HG02678 (cell line): ENCODE results near the gene NPHP4.
"Not testable (repeated sequence)": the region's sequence is repeated elsewhere in the genome, so short reads cannot be mapped to it uniquely, and the experiment has no call there.

Source experiments
- ATAC-seq: cut with Tn5 transposase; IDR thresholded peaks from one replicate; pipeline ENCODE4 v1.9.1; 2021; ENCODE audit warnings: mild to moderate bottlenecking, moderate library complexity; ENCODE audit not compliant: unreplicated experiment

Gene NPHP4

DNA sequence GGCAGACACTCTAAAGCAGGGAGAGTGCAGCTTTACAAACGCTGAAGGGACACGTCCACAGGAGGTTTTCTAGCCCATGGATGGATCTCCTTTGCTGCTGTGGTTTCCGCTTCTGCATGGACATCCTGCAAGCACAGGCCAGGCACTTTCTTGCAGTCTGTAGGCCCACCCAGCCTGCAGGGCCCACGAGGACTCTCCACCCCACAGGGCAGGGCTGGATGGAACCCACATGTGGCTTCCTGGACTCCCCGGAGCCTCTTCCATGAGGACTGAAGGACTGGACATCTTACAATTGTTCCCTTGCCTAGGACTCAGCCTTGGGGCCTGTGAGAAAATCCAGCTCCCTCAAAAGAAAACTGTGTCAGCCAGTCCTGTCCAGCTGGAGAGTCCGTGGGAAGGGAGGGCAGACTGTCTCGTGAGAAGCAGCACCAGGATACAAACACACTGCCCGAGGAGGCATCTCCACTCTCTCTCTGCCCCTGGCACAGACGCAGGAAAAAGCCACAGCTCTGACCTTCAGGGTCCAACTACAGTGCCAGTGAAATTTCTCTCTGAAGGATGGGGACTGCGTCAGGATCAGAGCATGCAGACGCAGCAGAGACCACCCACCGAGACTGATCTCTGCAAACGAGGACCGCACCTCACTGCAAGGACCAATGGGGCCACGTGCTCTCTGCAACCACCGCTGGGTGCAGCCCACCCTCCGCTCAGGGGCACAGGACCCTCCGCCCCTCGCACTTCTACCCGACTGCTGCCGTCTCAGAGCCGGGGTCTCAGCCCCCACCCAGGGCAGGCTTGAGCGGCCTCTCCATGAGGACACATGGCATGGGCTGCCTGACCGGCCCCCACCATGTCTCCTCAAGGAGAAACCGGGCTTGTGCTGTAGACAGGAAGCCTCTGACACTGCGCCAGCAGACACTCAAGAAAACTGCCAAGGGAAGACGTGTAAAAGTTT lies 130.1 kb downstream of the NPHP4 start:
- no peak for ATAC-seq

DNA sequence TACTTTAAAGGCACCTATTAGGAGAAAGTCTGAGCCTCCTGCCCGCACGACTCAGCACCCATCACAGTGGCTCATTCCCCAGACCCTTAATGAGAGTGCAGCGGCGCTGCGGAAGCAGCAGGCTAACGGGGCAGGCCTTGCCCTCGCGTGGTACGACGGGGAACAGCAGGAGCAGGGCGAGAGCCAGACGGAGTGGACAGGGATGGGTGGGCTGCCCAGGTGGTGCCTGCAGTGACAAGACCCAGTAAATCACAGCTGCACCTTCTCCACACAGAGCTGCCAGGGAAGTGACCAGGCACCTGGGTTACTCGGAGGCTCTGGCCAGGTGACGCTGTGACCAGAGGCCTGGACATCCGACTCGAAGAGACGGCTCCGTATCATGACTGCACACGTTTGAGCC lies 131.9 kb downstream of the NPHP4 start:
- no peak for ATAC-seq

DNA sequence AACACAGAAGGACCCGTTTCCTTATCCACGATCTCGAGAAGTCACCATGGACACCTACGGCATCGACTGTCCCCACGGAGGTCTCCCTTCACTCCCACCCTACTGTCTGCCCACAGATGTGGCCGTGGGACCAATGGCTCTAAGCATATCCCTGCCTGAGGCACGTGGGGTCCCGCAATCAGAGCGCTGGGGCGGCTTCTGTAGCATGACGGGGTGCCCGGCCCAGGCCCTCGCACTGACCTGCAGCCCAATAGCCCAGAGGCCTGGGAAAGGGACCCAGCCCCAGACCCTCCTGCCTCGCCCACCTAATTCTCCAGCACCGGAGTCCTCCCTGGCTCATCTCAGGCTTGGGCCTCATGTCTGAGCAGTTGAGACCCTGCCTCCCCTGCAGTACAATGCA lies 132.5 kb downstream of the NPHP4 start:
- no peak for ATAC-seq

DNA sequence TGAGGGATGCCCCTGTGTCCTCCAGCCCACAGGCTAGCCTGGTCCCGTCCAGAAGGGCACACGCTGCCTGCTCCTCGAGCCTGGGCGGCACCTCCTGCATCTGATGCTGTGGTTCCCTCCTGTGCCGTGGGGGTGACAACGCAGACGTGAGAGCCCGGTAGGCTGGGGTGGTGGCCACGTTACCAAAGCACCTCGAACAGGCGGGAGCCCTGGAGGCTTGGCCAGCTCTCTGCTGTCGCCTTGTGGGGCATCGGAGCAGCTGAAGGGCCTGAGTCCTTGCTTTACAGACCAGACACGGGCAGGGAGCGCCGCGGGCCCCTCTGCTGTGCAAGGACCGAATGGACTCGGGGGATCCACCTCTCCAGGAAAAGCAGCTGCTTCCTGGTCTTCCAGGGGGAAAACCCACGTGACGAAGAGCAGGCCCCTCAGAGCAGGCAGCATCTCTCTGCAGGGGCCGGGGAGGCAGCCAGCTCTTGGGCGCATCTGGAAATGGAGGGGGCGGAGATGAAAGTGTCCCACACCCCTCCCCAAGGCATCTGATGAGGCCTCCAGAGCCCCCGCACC lies 133.3 kb downstream of the NPHP4 start:
- no peak for ATAC-seq

DNA sequence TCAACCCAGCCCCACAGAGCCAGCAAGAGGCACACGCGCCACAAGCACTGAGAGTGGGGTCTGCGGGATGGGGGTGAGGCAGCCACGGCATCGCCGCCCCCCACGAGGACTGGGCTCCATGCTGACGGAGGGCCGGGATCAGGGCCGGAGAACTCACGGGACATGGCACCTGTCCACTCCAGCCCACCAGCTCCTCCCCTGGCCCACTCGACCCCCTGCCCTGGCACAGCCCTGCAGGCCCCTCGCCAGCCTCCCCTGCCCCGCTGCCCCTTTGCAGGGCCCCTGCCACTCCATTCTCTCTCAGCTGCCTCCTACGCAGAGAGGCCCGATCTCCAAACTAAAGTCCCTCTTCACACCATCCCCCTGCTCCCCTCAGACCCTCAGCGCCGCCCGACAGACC lies 134.0 kb downstream of the NPHP4 start:
- ATAC-seq = no peak

GRCh38 chr1:5857508-5858090 lies 134.6 kb downstream of the NPHP4 start:
- no peak for ATAC-seq

- no peak for ATAC-seq
Measured at GRCh38 chr1:5857011-5857410, 135.2 kb downstream of the NPHP4 start.

DNA sequence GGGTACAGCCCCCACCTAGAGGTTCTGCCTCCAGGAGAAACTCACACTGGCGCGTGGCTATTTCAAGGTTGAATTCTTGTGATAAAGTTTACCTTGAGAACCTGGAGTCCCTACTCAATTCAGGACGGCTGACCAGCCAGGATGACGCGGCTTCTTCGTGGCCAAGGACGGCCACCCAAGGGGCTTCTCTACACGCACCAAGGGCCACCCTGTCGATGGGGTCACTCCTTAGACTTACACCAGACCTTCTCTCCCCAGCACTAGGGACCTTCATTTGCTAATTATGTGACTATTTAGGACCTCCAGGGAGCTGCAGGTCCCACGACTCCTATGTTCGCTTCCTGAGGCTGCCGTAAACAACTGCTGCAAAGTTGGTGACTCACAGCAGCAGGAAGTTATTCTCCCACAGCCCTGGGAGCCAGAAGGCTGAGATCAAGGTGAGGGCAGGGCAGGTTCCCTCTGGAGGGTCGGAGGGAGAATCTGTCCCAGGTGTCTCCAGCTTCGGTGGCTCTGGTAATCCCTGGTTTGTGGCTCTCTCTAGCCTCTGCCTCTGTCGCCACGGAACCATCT lies 135.9 kb downstream of the NPHP4 start:
- no peak for ATAC-seq

DNA sequence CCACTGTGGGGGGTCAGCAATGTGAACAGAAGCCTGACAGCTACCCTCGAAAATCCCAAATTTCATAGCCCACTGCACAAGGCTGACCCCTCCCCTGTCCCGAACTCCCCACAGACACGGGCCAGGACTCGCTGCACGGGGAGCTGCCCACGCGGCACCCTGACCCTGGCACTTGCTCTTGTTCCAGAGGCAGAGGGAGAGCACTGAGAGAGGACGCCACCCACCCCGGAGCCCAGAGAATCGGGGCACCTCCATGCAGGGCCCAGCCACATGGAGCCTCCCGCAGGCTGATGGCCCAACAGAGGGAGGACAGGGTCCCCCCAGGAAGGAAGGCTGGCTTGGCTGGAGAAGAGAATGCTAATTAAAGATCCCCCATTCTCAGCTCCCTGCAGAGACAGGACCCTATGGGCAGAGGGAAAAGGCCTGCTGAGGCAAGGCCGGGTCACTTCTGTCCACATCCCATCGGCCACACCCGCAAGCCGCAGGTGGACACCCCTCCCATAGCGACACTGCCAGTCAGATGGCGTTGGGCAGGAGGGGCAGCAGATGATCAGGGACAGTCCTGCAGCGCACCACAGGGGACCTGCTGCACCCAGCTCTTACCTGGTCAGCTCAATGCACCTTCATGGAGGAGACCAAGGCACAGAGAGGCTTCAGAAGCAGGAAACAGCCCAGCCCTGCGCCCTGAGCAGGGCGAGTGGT lies 136.9 kb downstream of the NPHP4 start:
- ATAC-seq = no peak

- ATAC-seq = no peak
Measured at GRCh38 chr1:5854754-5855153, 137.5 kb downstream of the NPHP4 start.

GRCh38 chr1:5853858-5854257 lies 138.4 kb downstream of the NPHP4 start:
- not testable (repeated sequence) for ATAC-seq

GRCh38 chr1:5850503-5850902 lies 141.7 kb downstream of the NPHP4 start:
- ATAC-seq = no peak

DNA sequence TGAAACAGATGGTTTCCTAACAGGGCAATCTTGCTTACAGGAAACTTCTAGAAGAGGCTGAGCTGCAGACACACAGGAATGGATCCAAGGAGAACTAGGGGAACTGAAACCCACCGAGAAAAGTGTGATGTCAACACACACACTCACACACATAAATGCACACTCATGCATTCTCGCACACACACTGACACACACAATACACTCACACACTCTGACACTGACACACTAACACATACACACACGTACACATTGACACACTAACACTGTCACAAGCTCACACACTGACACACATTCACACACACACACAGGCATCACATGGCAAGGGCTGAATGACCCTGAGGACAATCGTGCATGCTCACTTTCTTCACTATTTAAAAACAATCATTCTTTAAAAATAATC lies 142.7 kb downstream of the NPHP4 start:
- ATAC-seq = no peak

GRCh38 chr1:5847013-5847659 lies 145.1 kb downstream of the NPHP4 start:
- ATAC-seq = no peak

DNA sequence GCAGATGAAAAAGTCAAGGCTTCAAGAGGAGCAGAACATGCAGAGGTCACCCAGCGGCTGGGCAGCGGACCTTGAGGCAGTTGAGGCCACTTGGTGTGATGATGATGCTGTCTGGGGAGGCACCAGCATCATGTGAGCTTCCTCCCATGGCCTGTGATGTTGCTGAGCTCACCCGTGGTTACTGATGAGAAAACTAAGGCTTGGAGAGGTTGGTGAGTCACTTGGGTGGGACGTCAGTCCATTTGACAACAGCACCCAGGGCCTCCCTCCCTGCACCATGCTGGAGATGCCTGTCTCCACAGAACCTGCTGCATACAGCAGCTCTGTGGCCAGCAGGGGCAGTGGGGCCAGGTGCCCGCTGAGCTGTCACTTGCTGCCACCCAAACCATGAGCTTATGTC lies 146.8 kb downstream of the NPHP4 start:
- ATAC-seq = no peak

DNA sequence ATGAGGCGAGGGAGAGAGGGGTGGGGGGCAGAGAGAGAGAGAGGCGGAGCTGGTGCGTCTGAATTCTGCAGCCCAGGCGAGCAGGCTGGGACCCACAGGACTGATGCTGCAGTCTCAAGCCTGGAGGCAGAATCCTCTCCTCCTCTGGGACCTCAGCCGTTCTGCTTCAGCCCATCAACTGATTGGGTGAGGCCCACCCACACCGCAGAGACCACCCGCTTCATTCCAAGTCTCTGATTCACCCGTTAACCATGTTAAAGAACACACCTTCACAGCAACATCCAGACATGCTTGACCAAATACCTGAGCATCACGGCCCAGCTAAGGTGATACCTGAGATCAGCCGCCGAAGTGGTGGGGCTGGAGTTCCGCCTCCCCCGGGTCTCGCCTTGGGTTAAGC lies 147.8 kb downstream of the NPHP4 start:
- no peak for ATAC-seq

GRCh38 chr1:5843521-5844096 lies 148.6 kb downstream of the NPHP4 start:
- no peak for ATAC-seq

DNA sequence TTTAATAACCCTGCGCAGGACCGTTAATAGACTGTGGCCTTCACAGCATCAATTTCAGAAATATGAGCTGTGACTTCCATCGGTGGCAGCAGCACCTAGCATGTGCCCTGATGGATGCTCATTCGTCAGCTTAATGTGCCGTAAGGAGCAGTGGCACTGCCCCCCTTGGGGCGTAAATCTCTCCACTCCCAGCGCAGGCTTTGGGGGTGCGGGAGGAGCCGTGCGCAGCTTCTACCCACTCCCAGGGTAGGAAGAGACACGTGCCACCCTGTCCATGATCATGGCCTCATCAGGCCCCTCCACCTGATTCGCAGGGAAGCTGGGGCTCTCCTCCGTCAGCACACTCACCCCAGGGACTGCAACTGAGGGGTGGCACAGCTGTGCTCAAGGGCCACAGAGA lies 149.5 kb downstream of the NPHP4 start:
- no peak for ATAC-seq

- no peak for ATAC-seq
Measured at GRCh38 chr1:5840551-5841001, 151.6 kb downstream of the NPHP4 start.

DNA sequence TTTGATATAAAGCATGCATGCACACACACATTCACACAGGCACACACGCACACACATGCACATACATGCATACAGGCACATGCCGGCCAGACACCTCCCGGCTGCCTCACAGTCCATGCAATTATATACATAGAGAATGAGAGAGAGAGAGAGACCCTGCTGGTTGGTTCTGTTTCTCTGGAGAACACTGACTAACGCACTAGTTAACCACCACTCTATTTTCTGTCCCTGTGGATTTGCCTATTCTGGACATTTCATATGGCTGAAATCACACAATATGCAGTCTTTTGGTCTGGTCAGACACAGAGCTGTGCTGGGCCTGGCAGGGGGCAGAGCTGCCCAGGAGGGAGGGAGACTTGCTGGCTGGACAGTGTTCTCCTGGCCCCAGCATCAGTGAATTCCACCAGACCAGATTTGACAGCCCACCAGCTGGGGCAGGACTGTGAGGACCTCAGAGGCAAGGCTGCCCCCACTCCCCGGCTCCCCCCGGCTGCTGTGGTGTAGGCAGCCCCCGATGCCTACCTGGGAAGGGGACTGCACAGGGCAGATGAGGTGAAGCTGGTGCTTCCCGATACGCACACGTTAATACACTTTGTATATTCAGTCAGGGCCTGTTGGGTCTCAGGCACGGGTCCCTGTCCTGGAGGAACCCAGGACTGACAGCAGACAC lies 152.2 kb downstream of the NPHP4 start:
- no peak for ATAC-seq
